CD14-positive monocyte (primary cell): ENCODE data around the gene CSK. TPM values are rescaled to one million over a fixed set of nuclear protein-coding genes. Genes with fewer than 3 reads are reported as not detected.

ENCODE experiments used
- DNase-seq, 3 donors: peaks; one replicate each; pipeline ENCODE4 v3.0.0-alpha.2; 2011 to 2022
- H2AFZ ChIP-seq: 2 replicates; pipeline ENCODE4 v1.6.0; 2012; ENCODE audit warnings: mild to moderate bottlenecking, low read depth, low read length, inconsistent platforms; ENCODE audit not compliant: insufficient read depth, poor library complexity, severe bottlenecking
- H3K27ac ChIP-seq, 2 donors: 1 replicate in 1 of 2; 2 replicates in 1 of 2; pipeline ENCODE4 v1.5.1; 2012 to 2013; ENCODE audit warnings: low read length in 2 of 2, control low read depth in 1 of 2, inconsistent platforms in 1 of 2, low read depth in 1 of 2, mild to moderate bottlenecking in 1 of 2
- H3K27me3 ChIP-seq, 2 donors: one replicate each; pipeline versions ENCODE4 v1.6.0 to v1.6.1; 2011 to 2013; ENCODE audit warnings: low read length in 2 of 2; ENCODE audit not compliant: control insufficient read depth in 2 of 2, insufficient read depth in 2 of 2
- H3K36me3 ChIP-seq, 2 donors: replicated peaks in 1 of 2; 1 replicate in 1 of 2; 2 replicates in 1 of 2; pipeline versions ENCODE4 v1.5.1 to v1.6.1; 2012 to 2013; ENCODE audit warnings: low read length in 2 of 2, control low read depth in 1 of 2, inconsistent platforms in 1 of 2, mild to moderate bottlenecking in 1 of 2; ENCODE audit not compliant: insufficient read depth in 2 of 2, control insufficient read depth in 1 of 2
- H3K4me1 ChIP-seq, 2 donors: 1 replicate in 1 of 2; 2 replicates in 1 of 2; pipeline versions ENCODE4 v1.5.1 to v1.6.1; 2012 to 2013; ENCODE audit warnings: low read length in 2 of 2, control low read depth in 1 of 2, inconsistent platforms in 1 of 2, mild to moderate bottlenecking in 1 of 2, moderate library complexity in 1 of 2; ENCODE audit not compliant: insufficient read depth in 2 of 2, control insufficient read depth in 1 of 2
- H3K4me2 ChIP-seq: replicated peaks from 2 replicates; pipeline ENCODE3; 2012; ENCODE audit warnings: low read length, moderate library complexity, mild to moderate bottlenecking; ENCODE audit not compliant: poor library complexity, severe bottlenecking; ENCODE audit errors: extremely low read depth
- H3K4me3 ChIP-seq, 3 experiments: fragments of 200-600 bp in 1 of 3; sonication (generic) in 1 of 3; replicated peaks in 1 of 3; 1 replicate in 2 of 3; 2 replicates in 1 of 3; pipeline ENCODE4 v1.5.1; 2011 to 2013; ENCODE audit warnings: low read length in 3 of 3, mild to moderate bottlenecking in 3 of 3, control low read depth in 2 of 3, low read depth in 2 of 3, inconsistent platforms in 1 of 3, moderate library complexity in 1 of 3
- H3K79me2 ChIP-seq: 2 replicates; pipeline ENCODE4 v1.6.0; 2012; ENCODE audit warnings: mild to moderate bottlenecking, control low read depth, inconsistent platforms, low read length, moderate library complexity; ENCODE audit not compliant: insufficient read depth
- H3K9ac ChIP-seq: 2 replicates; pipeline ENCODE4 v1.6.0; 2017; ENCODE audit warnings: low read length, mild to moderate bottlenecking; ENCODE audit not compliant: insufficient read depth, poor library complexity, severe bottlenecking
- H3K9me3 ChIP-seq, 2 donors: replicated peaks in 1 of 2; 1 replicate in 1 of 2; 2 replicates in 1 of 2; pipeline versions ENCODE4 v1.5.1 to v1.6.1; 2012 to 2013; ENCODE audit warnings: low read length in 2 of 2, control low read depth in 1 of 2; ENCODE audit not compliant: control insufficient read depth in 1 of 2, insufficient read depth in 1 of 2
- H4K20me1 ChIP-seq: 2 replicates; pipeline ENCODE4 v1.6.0; 2012; ENCODE audit warnings: mild to moderate bottlenecking, low read length, control low read depth, moderate library complexity; ENCODE audit not compliant: insufficient read depth
- H3K27ac Mint-ChIP-seq, 7 donors: one replicate each; pipeline ENCODE4 v1.8.0; 2020; ENCODE audit warnings: mild to moderate bottlenecking in 7 of 7, mixed read lengths in 7 of 7, moderate library complexity in 6 of 7, inconsistent platforms in 2 of 7
- H3K27me3 Mint-ChIP-seq, 3 donors: one replicate each; pipeline ENCODE4 v1.8.0; 2021 to 2022; ENCODE audit warnings: low read depth in 3 of 3, mild to moderate bottlenecking in 3 of 3, mixed read lengths in 3 of 3, moderate library complexity in 3 of 3, inconsistent platforms in 1 of 3
- H3K36me3 Mint-ChIP-seq, 2 donors: one replicate each; pipeline ENCODE4 v1.8.0; 2020; ENCODE audit warnings: mixed read lengths in 2 of 2, inconsistent platforms in 1 of 2, mild to moderate bottlenecking in 1 of 2
- H3K4me1 Mint-ChIP-seq: one replicate; pipeline ENCODE4 v1.8.0; 2020; ENCODE audit warnings: mild to moderate bottlenecking, mixed read lengths
- H3K4me3 Mint-ChIP-seq, 2 donors: one replicate each; pipeline ENCODE4 v1.8.0; 2020; ENCODE audit warnings: mild to moderate bottlenecking in 2 of 2, mixed read lengths in 2 of 2, moderate library complexity in 1 of 2
- H3K9me3 Mint-ChIP-seq, 7 donors: one replicate each; pipeline ENCODE4 v1.8.0; 2020 to 2022; ENCODE audit warnings: mixed read lengths in 7 of 7, mild to moderate bottlenecking in 6 of 7, moderate library complexity in 6 of 7, inconsistent platforms in 2 of 7
- CTCF ChIP-seq: fragments of 200-600 bp; IDR thresholded peaks from one replicate; pipeline ENCODE4 v1.8.0; 2022; ENCODE audit warnings: antibody characterized with exemption, mild to moderate bottlenecking
- WGBS: methylation state at CpG from one replicate; pipeline ENCODE4 v1.1.5; 2013; ENCODE audit warnings: missing lambda C conversion rate; ENCODE audit not compliant: insufficient coverage; 5-methylcytosine and 5-hydroxymethylcytosine counted together
- intact Hi-C, 2 donors: fragments of 100-400 bp; cut with micrococcal nuclease; formaldehyde crosslinking; loops; one replicate each; pipeline versions ENCODE4 v1.15.0 to v1.15.1; 2023
- polyA plus RNA-seq, 3 donors: library from polyadenylated mRNA; depleted of rRNA in 1 of 3; unstranded in 2 of 3; stranded (reverse) in 1 of 3; fragments of 300-500 nt in 2 of 3; fragments of >200 nt in 1 of 3; fragmentation: Illumina TruSeq in 2 of 3; gene quantifications; 1 replicate in 2 of 3; 2 replicates in 1 of 3; pipeline ENCODE4 v1.2.3, GENCODE V29; 2012 to 2021

Gene CSK
- polyA plus RNA-seq, 3 donors: 79.0 to 426 (median 106) TPM

- no peak overlapping the region for H3K9ac ChIP-seq
- H3K27me3 Mint-ChIP-seq: peaks cover 0 to 3% (median 0%) of the 10 kb centered on the region in 3 donors
These were observed 56.2 kb downstream of the CSK start for GRCh38 chr15:74838137-74838516.

GRCh38 chr15:74838746-74839525 is 57.1 kb downstream of the CSK start:
- Mint-ChIP-seq H3K36me3 (peaks cover 14 to 40% of the 10 kb centered on the region in 2 donors), H3K4me1 (peaks cover 23% of the 10 kb centered on the region), H3K4me3 (no peak overlapping the region), H3K27ac (no peak overlapping the region), H3K27me3 (peaks cover 0 to 3% (median 0%) of the 10 kb centered on the region in 3 donors), H3K9me3 (peaks cover 0 to 2% (median 0%) of the 10 kb centered on the region in 7 donors)
- intact Hi-C loops: no loop called here
- H3K36me3 ChIP-seq: peaks cover 9 to 34% of the 10 kb centered on the region in 2 donors
- H3K9ac ChIP-seq: no peak overlapping the region
- H3K27me3 ChIP-seq: no peaks in the 10 kb centered on the region
- H3K4me1 ChIP-seq: peaks cover 14 to 22% of the 10 kb centered on the region in 2 donors
- no peak overlapping the region for H3K27ac ChIP-seq
- no peak overlapping the region for H2AFZ ChIP-seq
- DNase-seq: no peak
- TF ChIP-seq CTCF: no peak
- H3K9me3 ChIP-seq: no peaks in the 10 kb centered on the region
- H3K4me2 ChIP-seq: no peak overlapping the region
- WGBS: 89% methylated on average over 5 of the region's 11 CpGs
- peaks cover 2% of the 10 kb centered on the region for H3K79me2 ChIP-seq
- H4K20me1 ChIP-seq: peaks cover 20% of the 10 kb centered on the region
- H3K4me3 ChIP-seq: no peak overlapping the region

More at GRCh38 chr15:74838137-74838516, 56.2 kb downstream of the CSK start:
- Histone ChIP-seq H3K4me2 (no peak overlapping the region), H3K27me3 (no peaks in the 10 kb centered on the region), H3K79me2 (peaks cover 2% of the 10 kb centered on the region), H3K4me3 (no peak overlapping the region), H3K4me1 (peaks cover 6 to 13% of the 10 kb centered on the region in 2 donors), H3K36me3 (peaks cover 9 to 34% of the 10 kb centered on the region in 2 donors), H3K9me3 (no peaks in the 10 kb centered on the region), H4K20me1 (peaks cover 13% of the 10 kb centered on the region), H2AFZ (no peak overlapping the region), H3K27ac (no peak overlapping the region)
- DNase-seq: no peak
- H3K4me3 Mint-ChIP-seq: no peak overlapping the region
- no peak for TF ChIP-seq CTCF
- WGBS: no CpG with 5 or more reads among the region's 10 CpGs
- intact Hi-C loops: no loop called here
- peaks cover 19% of the 10 kb centered on the region for H3K4me1 Mint-ChIP-seq
- peaks cover 0 to 2% (median 0%) of the 10 kb centered on the region in 7 donors for H3K9me3 Mint-ChIP-seq
- peaks cover 14 to 40% of the 10 kb centered on the region in 2 donors for H3K36me3 Mint-ChIP-seq
- no peak overlapping the region for H3K27ac Mint-ChIP-seq
